Measurements from ENCODE around the gene IRF2BP1. TPM values are rescaled to one million over a fixed set of nuclear protein-coding genes. Genes with fewer than 3 reads are reported as not detected.

Gene IRF2BP1
- total RNA-seq, 1 donor from 2014 or later, result 18.8 TPM

- H3K4me1 ChIP-seq (ENCODE audit: insufficient read depth, low read length), result peaks cover 3% of the 10 kb centered on the region
- Mint-ChIP-seq H3K27ac (ENCODE audit: unreplicated experiment) (peak overlapping the region; percentile 27), H3K9me3 (ENCODE audit: unreplicated experiment) (no peaks in the 10 kb centered on the region), H3K36me3 (ENCODE audit: low read depth, unreplicated experiment) (peaks cover 4% of the 10 kb centered on the region), H3K27me3 (ENCODE audit: low read depth, unreplicated experiment) (peaks cover 18% of the 10 kb centered on the region), H3K4me3 (ENCODE audit: unreplicated experiment) (peak overlapping the region; percentile 74), H3K4me1 (ENCODE audit: low read depth, unreplicated experiment) (peaks cover 2% of the 10 kb centered on the region)
- peaks cover 26% of the 10 kb centered on the region for H4K20me1 ChIP-seq (ENCODE audit: insufficient read depth, low read length)
- H3K27me3 ChIP-seq (ENCODE audit: insufficient read depth, low read length), result peaks cover 20% of the 10 kb centered on the region
- FAIRE-seq (no peak), DNase-seq (ENCODE audit: low read depth) (no peak)
- peaks cover 60% of the 10 kb centered on the region for H3K79me2 ChIP-seq (ENCODE audit: insufficient read depth, low read length)
- TF ChIP-seq CTCF (IDR thresholded peaks at IDR 0.05; ENCODE audit: insufficient read depth, low read depth, low read length) (no peak), EZH2 (IDR thresholded peaks at IDR 0.05; ENCODE audit: insufficient read depth, low read length) (no peak)
- H3K9ac ChIP-seq (ENCODE audit: low read length), result no peak overlapping the region
- H3K36me3 ChIP-seq (ENCODE audit: insufficient read depth, low read length), result peaks cover 8% of the 10 kb centered on the region
- H3K4me2 ChIP-seq (ENCODE audit: low read length), result no peak overlapping the region
- no peak overlapping the region for H2AFZ ChIP-seq (ENCODE audit: low read depth, low read length)
- no peaks in the 10 kb centered on the region for H3K9me3 ChIP-seq (ENCODE audit: insufficient read depth, low read depth, low read length)
- H3K27ac ChIP-seq (ENCODE audit: low read depth, low read length), result no peak overlapping the region
- H3K4me3 ChIP-seq (ENCODE audit: insufficient read depth, low read depth, low read length), result no peak overlapping the region
Observed at GRCh38 chr19:45860359-45861259, 25.3 kb downstream of the IRF2BP1 start.

GRCh38 chr19:45854167-45854778 is 31.7 kb downstream of the IRF2BP1 start:
- peaks cover 38% of the 10 kb centered on the region for H3K79me2 ChIP-seq (ENCODE audit: insufficient read depth, low read length)
- no peak overlapping the region for H3K9ac ChIP-seq (ENCODE audit: low read length)
- no peak for TF ChIP-seq EZH2 (IDR thresholded peaks at IDR 0.05; ENCODE audit: insufficient read depth, low read length)
- no peak for TF ChIP-seq CTCF (IDR thresholded peaks at IDR 0.05; ENCODE audit: insufficient read depth, low read depth, low read length)
- Mint-ChIP-seq H3K4me1 (ENCODE audit: low read depth, unreplicated experiment) (peaks cover 3% of the 10 kb centered on the region), H3K4me3 (ENCODE audit: unreplicated experiment) (no peak overlapping the region), H3K27me3 (ENCODE audit: low read depth, unreplicated experiment) (no peaks in the 10 kb centered on the region), H3K36me3 (ENCODE audit: low read depth, unreplicated experiment) (peaks cover 27% of the 10 kb centered on the region), H3K27ac (ENCODE audit: unreplicated experiment) (no peak overlapping the region), H3K9me3 (ENCODE audit: unreplicated experiment) (no peaks in the 10 kb centered on the region)
- DNase-seq (ENCODE audit: low read depth), result no peak
- no peaks in the 10 kb centered on the region for H3K27me3 ChIP-seq (ENCODE audit: insufficient read depth, low read length)
- H3K4me1 ChIP-seq (ENCODE audit: insufficient read depth, low read length), result no peaks in the 10 kb centered on the region
- no peak overlapping the region for H3K4me3 ChIP-seq (ENCODE audit: insufficient read depth, low read depth, low read length)
- no peak overlapping the region for H3K4me2 ChIP-seq (ENCODE audit: low read length)
- FAIRE-seq, result no peak
- peaks cover 45% of the 10 kb centered on the region for H4K20me1 ChIP-seq (ENCODE audit: insufficient read depth, low read length)
- H3K36me3 ChIP-seq (ENCODE audit: insufficient read depth, low read length), result peaks cover 31% of the 10 kb centered on the region
- no peak overlapping the region for H3K27ac ChIP-seq (ENCODE audit: low read depth, low read length)
- H2AFZ ChIP-seq (ENCODE audit: low read depth, low read length), result no peak overlapping the region
- no peaks in the 10 kb centered on the region for H3K9me3 ChIP-seq (ENCODE audit: insufficient read depth, low read depth, low read length)

All from astrocyte (in vitro differentiated cells and primary cell).